Peyer's patch (tissue), 4 donors: ENCODE measurements around the gene ATP5MC2. TPM values are rescaled to one million over a fixed set of nuclear protein-coding genes. Genes with fewer than 3 reads are reported as not detected.
"Not testable (repeated sequence)": the region's sequence is repeated elsewhere in the genome, so short reads cannot be mapped to it uniquely, and the experiment has no call there.

Experiments used
- DNase-seq, 3 donors: peaks; one replicate each; pipeline ENCODE4 v3.0.0-alpha.2; 2017 to 2019
- H3K27ac ChIP-seq, 4 donors: fragments of 200-600 bp; sonication (generic); one replicate each; pipeline ENCODE4 v1.5.1; 2016 to 2019
- H3K27me3 ChIP-seq, 2 donors: fragments of 200-600 bp; sonication (generic); one replicate each; pipeline ENCODE4 v1.5.1; 2019
- H3K36me3 ChIP-seq, 3 donors: fragments of 200-600 bp; sonication (generic); one replicate each; pipeline ENCODE4 v1.5.1; 2016 to 2019
- H3K4me1 ChIP-seq, 4 donors: fragments of 200-600 bp; sonication (generic); one replicate each; pipeline ENCODE4 v1.5.1; 2016 to 2019
- H3K4me3 ChIP-seq, 4 donors: fragments of 200-600 bp; sonication (generic); 1 replicate in 3 of 4; 2 replicates in 1 of 4; pipeline ENCODE4 v1.5.1; 2016 to 2019; ENCODE audit warnings: mild to moderate bottlenecking in 1 of 4
- H3K9me3 ChIP-seq, 4 donors: fragments of 200-600 bp; sonication (generic); one replicate each; pipeline ENCODE4 v1.5.1; 2016 to 2019; ENCODE audit warnings: mild to moderate bottlenecking in 1 of 4
- POLR2A ChIP-seq, 2 donors: fragments of 450-650 bp; IDR thresholded peaks; one replicate each; pipeline ENCODE4 v1.5.1; 2017; ENCODE audit warnings: antibody characterized with exemption in 2 of 2, mild to moderate bottlenecking in 2 of 2, moderate library complexity in 2 of 2
- total RNA-seq, 4 donors: library from RNA; depleted of rRNA; stranded (reverse); fragments of >200 nt; gene quantifications; one replicate each; pipeline ENCODE4 v1.1.0, GENCODE V29; 2016
- TF ChIP-seq, protein P1 (sequence below), 6 experiments: fragments of 450-650 bp in 4 of 6; fragments of 200-600 bp in 2 of 6; sonication (generic) in 1 of 6; IDR thresholded peaks; one replicate each; pipeline ENCODE4 v1.5.1; 2017 to 2019; ENCODE audit warnings: antibody characterized with exemption in 6 of 6, mild to moderate bottlenecking in 3 of 6, moderate library complexity in 1 of 6

ATP5MC2 gene
- total RNA-seq = 100 to 1,000 TPM; 118 to 246 (median 203) TPM

DNA sequence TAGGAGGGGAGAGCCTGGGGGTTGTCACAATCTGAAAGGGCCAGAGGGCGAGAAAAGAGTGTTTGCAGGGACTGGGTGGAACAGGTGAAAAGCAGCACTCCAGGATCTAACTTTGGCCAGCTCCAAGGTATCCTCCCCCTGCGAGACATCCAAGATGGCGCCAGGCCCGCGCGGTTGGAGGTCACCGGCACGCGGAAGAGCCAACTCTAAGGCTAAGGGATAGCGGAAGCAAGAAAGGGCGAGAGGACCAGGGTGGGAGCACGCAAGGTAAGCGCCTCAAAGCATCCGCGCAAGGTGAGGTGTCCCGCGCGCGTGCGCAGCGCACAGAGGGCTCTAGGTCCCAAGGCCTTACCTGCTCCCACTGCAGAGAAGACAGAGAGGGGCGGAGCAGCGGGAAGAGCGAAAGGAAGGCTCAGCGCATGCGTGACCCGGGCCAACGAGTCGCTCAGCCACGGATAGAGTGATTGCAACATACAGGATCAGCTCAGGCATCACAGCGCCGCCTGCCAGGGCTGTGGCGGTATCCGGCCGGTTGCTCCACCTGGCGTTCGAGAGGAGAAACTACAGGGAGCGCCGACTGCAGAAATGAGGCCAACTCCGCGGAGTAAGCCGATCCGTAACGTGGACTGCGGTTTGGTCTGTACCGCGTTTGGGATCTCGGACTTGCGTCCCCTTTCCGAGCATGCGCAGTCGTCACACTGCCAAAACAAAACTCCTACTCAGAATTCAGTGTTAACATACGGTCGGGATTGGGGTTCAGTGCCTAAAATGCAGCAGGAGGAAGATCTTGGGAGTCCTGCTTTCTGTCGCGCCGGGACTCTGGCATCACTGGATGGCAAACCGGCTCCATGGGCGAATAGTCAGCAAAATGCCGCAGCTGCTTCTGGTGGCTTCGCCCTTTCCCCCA lies at the start of gene ATP5MC2:
TSS of gene ATP5MC2 (minus strand) at position 383 of the 907 bp plus-strand sequence. CDS start 3,469 bp downstream, outside the sequence.
- TF ChIP-seq, protein P1, sequence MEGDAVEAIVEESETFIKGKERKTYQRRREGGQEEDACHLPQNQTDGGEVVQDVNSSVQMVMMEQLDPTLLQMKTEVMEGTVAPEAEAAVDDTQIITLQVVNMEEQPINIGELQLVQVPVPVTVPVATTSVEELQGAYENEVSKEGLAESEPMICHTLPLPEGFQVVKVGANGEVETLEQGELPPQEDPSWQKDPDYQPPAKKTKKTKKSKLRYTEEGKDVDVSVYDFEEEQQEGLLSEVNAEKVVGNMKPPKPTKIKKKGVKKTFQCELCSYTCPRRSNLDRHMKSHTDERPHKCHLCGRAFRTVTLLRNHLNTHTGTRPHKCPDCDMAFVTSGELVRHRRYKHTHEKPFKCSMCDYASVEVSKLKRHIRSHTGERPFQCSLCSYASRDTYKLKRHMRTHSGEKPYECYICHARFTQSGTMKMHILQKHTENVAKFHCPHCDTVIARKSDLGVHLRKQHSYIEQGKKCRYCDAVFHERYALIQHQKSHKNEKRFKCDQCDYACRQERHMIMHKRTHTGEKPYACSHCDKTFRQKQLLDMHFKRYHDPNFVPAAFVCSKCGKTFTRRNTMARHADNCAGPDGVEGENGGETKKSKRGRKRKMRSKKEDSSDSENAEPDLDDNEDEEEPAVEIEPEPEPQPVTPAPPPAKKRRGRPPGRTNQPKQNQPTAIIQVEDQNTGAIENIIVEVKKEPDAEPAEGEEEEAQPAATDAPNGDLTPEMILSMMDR (IDR thresholded peaks at IDR 0.05) = peak; percentile 99 to 100 (median 100)
- peak; percentile 49 to 74 for TF ChIP-seq POLR2A (IDR thresholded peaks at IDR 0.05)
- Histone ChIP-seq H3K27me3 (no peaks in the 10 kb centered on the region), H3K9me3 (no peaks in the 10 kb centered on the region), H3K36me3 (peaks cover 0 to 29% (median 0%) of the 10 kb centered on the region in 3 donors), H3K4me1 (peaks cover 0 to 25% (median 8%) of the 10 kb centered on the region in 4 donors), H3K27ac (peak within 1 kb of the TSS; percentile 60 to 90 (median 86)), H3K4me3 (peak within 1 kb of the TSS; percentile 65 to 80 (median 72))
- DNase-seq = peak; percentile 95 to 98 (median 97)

GRCh38 chr12:53722450-53723041 lies 46.7 kb upstream of the ATP5MC2 start:
- H3K9me3 ChIP-seq = no peaks in the 10 kb centered on the region
- H3K36me3 ChIP-seq = peaks cover 0 to 72% (median 0%) of the 10 kb centered on the region in 3 donors
- no peak for TF ChIP-seq POLR2A (IDR thresholded peaks at IDR 0.05)
- TF ChIP-seq, protein P1 (IDR thresholded peaks at IDR 0.05) = no peak
- no peak overlapping the region for H3K27ac ChIP-seq
- no peak overlapping the region for H3K4me3 ChIP-seq
- no peak for DNase-seq
- H3K27me3 ChIP-seq = no peaks in the 10 kb centered on the region
- peaks cover 0 to 14% (median 5%) of the 10 kb centered on the region in 4 donors for H3K4me1 ChIP-seq

DNA sequence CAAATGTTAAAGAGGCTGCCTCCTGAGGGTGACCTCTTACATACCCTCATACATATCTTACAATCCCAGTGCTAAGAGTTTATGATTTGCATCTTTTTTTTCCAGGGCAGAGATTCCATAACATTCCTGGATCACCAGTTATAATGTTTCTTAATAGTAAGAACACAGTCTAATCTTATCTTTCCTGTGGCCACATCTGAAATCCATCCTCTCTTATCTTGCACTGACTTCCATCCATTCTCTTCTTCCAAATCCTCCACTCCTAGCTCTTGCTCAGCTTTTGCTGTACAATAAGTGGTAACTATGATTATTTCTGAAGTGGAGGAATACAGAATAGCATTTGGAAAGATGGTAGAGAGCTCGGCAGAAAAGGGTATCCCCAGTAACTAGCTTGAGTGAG lies 45.1 kb upstream of the ATP5MC2 start:
- DNase-seq = no peak
- Histone ChIP-seq H3K27ac (no peak overlapping the region), H3K9me3 (no peaks in the 10 kb centered on the region), H3K36me3 (peaks cover 0 to 88% (median 0%) of the 10 kb centered on the region in 3 donors), H3K4me1 (peaks cover 0 to 5% (median under 1%) of the 10 kb centered on the region in 4 donors), H3K27me3 (no peaks in the 10 kb centered on the region), H3K4me3 (no peak overlapping the region)
- no peak for TF ChIP-seq POLR2A (IDR thresholded peaks at IDR 0.05)
- TF ChIP-seq, protein P1 (IDR thresholded peaks at IDR 0.05) = no peak

GRCh38 chr12:53719649-53720048 lies 43.8 kb upstream of the ATP5MC2 start:
- no peak for DNase-seq
- H3K36me3 ChIP-seq = peaks cover 0 to 97% (median 0%) of the 10 kb centered on the region in 3 donors

GRCh38 chr12:53718567-53718966 lies 42.7 kb upstream of the ATP5MC2 start:
- H3K9me3 ChIP-seq, H3K27ac ChIP-seq, H3K27me3 ChIP-seq, DNase-seq, H3K4me3 ChIP-seq, H3K4me1 ChIP-seq: not testable (repeated sequence)
- peaks cover 0 to 97% (median 0%) of the 10 kb centered on the region in 3 donors for H3K36me3 ChIP-seq

More at GRCh38 chr12:53719649-53720048, 43.8 kb upstream of the ATP5MC2 start:
- no peaks in the 10 kb centered on the region for H3K4me1 ChIP-seq
- TF ChIP-seq POLR2A (IDR thresholded peaks at IDR 0.05) = no peak
- TF ChIP-seq, protein P1 (IDR thresholded peaks at IDR 0.05) = no peak
- no peak overlapping the region for H3K27ac ChIP-seq
- H3K4me3 ChIP-seq = no peak overlapping the region
- no peaks in the 10 kb centered on the region for H3K27me3 ChIP-seq
- no peaks in the 10 kb centered on the region for H3K9me3 ChIP-seq

DNA sequence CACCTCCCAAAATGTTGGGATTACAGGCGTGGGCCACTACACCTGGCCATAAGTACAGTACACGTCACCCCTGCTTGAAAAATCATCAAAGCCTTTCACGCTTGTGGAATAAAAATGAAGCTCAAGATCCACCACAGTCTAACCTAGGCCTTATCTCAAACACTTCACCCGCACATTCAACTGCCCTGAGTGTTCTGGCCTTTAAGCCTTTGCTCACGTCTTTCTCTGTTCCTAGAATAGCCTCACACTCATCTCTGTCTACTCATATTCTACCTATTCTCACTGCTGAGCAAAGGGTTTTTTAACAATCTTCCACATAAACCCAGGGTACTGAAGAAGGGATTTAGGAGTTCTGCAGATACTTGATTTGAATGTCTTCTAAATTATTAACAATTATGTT lies 41.4 kb upstream of the ATP5MC2 start:
- no peak overlapping the region for H3K4me3 ChIP-seq
- no peak overlapping the region for H3K27ac ChIP-seq
- H3K4me1 ChIP-seq = no peaks in the 10 kb centered on the region
- DNase-seq = no peak
- H3K9me3 ChIP-seq = no peaks in the 10 kb centered on the region
- no peaks in the 10 kb centered on the region for H3K27me3 ChIP-seq
- peaks cover 0 to 98% (median 0%) of the 10 kb centered on the region in 3 donors for H3K36me3 ChIP-seq
- no peak for TF ChIP-seq POLR2A (IDR thresholded peaks at IDR 0.05)
- TF ChIP-seq, protein P1 (IDR thresholded peaks at IDR 0.05) = no peak
